Activated CD8-positive, alpha-beta memory T cell treated with anti-CD3 and anti-CD28 coated beads, Interleukin-2, amount 50 U/mL, for 48 hours (primary cell): Measurements from ENCODE around the gene FSCN2.

Source experiments
- DNase-seq: peaks from one replicate; pipeline ENCODE4 v3.0.0-alpha.2; 2020

The FSCN2 gene

DNA sequence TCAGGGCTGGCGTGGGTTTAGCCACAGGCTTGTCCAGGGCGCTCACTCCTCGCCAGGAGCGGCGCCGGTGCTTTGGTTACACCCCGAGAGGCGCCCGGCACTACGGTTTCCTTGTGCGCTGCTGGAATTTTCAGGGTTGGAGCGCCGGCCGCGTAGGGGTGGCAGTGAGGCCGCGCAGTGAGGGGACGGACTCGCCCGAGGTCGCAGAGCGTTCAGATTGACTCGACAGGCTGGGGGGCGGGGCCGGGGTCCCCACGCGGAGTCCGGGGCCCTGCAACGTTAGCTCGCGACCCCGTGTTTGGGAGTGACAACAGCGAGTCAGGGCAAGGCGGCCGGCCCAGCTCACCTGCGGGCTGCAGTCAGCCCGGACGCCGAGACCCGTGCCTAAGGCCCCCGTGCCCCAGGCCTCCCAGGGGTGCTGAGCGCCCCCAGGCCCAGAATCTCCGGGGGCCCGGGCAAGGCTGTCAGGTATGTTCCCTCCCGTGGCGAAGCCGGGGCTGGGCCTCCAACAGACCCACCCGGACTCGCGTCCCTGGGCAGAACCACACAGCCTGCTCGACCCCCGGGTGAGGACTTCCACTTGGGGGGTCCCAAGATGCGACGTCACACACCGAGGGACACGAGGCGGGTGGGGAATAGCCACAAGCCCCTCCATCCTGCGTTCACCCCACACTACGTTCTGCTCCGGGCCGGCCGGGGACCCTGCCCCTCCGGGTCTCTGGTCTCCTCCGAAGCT, 14.3 kb upstream of the FSCN2 start:
- peak; percentile 81 for DNase-seq

DNA sequence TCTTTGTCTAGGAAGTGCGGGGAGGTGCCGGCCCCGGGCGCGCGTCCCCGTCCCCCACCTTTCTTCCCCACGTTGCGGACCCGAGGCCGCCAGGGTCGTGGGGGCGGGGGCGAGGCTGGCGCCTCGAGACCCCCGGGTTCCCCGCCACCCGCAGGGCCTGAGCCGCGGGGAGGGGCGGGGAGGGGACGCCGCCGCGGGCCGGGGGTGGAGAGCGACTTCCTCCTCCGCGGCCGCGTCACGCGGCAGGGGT, 13.8 kb upstream of the FSCN2 start:
- DNase-seq = no peak

DNA sequence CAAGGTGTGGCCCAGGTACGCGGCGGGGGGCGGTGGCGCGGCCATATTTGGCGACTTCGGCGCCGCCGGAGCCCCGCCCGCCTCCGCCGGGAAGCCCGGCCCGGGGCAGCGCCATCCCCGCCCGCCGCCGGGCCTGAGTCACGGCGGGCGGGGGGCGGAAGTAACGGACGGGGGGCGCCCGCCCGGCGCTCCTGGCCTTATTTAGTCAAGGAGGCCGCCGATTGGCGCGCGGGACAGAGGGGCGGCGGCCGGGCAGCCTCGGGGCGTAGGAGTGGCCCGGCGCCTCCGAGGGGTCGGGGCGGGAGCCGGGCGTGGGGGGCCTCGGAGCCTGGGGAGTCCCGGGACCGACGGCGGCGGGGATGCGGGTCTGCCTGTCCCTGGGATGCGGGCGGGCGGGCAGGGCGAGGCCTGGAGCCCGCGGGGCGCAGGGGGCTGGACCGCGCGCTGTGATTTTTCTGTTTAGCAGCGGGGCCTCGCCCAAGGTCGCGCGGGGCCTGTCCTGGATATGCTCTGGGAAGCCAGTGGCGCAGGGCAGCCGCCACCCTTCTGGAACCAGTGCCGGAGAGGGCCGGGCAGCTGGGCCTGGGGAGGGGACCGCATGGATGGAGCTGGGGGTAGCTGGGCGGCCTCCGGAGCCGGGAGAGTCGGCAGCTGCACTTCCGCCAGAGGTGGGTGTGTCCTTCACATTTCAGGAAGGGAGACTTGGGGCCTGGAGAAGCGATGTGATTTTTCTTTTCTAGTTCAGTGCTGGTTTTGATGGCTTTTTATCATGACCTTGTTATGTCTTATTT, 13.2 kb upstream of the FSCN2 start:
- DNase-seq = peak; percentile 85

DNA sequence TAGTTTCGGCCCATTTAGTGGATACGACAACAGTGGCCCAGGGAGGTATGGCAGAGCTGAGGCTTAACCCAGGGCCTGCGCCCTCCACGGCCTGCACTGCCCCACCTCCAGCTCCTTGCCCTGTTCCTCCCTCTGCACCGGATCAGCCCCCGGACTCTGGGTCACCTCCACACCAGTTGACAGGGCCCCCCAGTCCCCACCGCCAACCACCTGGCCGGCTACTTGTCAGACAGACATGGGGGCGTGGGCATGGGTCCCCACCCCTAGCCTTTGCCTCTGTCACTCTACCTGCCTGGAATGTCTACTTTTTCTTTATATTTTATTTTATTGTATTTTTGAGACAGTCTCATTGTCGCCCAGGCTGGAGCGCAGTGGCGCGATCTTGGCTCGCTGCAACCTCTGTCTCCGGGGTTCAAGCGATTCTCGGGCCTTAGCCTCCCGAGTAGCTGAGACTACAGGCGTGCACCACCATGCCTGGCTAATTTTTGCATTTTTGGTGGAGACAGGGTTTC, 12.6 kb upstream of the FSCN2 start:
- DNase-seq = no peak

DNA sequence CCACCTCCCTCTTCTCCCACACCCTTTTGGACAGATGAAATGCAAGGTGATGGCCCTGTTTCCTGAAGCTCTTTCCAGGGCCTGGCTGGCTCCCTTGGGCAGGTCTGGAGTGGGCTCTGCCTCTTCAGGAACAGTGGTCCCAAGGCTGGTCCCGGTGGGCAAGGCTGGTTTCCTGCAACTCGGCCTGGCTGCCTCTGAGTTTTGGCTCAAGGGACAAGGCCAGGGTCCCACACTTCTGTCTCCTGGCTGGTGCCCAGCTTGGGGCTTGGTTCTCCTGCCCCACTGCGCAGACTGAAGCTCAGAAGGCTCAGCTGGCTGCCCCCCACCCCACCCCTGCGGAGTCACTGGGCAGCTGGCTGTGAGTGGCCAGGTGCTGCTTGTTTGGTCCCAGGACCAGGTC, 11.7 kb upstream of the FSCN2 start:
- peak; percentile 55 for DNase-seq

DNA sequence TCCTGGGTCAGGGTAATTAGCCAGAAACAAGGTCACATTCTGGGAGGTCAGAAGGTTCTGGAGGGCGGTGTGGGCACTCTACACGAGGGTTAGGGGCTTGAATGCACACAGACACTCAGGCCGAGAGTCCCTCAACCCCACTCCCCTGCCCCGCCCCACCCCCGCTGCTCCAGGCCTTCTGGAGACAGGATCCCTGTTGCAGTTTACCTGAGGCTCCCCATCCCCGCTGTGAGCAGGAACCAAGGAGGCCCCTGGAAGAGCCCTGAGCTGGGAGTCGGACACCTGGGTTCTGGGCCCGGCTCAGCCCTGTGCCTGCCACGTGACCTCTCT, 11.2 kb upstream of the FSCN2 start:
- DNase-seq = no peak

DNA sequence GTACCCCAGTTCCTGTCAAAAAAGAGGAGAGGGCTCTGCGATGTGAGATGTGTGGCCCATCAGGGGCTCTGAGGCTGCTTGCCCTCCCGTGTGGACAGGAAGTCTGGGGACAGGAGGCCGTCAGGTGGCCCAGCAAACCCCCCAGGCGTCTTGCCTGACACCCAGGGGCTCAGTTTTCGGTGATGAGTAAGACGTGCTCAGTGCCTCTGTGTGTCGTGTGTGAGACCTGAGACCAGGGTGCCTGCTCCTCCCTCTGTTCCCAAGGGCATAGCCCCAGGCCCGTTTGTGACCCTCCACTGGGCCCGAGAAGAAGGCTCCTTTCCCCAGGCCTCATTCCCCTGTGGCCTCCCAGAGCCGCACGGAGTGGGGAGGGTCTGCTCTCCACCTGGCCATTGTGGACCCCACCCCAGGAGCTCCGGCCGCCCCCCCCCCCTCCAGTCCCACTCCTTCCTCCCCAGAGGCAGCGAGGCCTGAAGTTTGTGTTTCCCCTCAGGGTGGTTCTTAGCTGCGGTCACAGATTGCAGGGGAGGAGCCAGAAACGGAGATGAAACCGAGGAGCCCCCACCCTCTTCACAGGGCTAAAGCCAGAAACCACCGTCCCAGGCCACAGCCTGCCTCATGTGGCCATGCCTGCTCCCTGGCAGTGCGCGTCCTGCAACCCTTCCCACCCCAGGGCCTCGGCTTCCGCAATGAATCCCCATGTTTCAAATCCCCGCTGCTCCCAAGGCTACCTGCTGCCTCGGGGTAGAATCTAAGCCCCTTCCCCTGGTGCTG, 10.7 kb upstream of the FSCN2 start:
- DNase-seq = peak; percentile 56

GRCh38 chr17:81518113-81518784, 9.9 kb upstream of the FSCN2 start:
- DNase-seq = peak; percentile 53

GRCh38 chr17:81518785-81519283, 9.3 kb upstream of the FSCN2 start:
- DNase-seq = peak; percentile 71

- DNase-seq = peak; percentile 83
Observed at GRCh38 chr17:81519284-81520020, 8.7 kb upstream of the FSCN2 start.

DNA sequence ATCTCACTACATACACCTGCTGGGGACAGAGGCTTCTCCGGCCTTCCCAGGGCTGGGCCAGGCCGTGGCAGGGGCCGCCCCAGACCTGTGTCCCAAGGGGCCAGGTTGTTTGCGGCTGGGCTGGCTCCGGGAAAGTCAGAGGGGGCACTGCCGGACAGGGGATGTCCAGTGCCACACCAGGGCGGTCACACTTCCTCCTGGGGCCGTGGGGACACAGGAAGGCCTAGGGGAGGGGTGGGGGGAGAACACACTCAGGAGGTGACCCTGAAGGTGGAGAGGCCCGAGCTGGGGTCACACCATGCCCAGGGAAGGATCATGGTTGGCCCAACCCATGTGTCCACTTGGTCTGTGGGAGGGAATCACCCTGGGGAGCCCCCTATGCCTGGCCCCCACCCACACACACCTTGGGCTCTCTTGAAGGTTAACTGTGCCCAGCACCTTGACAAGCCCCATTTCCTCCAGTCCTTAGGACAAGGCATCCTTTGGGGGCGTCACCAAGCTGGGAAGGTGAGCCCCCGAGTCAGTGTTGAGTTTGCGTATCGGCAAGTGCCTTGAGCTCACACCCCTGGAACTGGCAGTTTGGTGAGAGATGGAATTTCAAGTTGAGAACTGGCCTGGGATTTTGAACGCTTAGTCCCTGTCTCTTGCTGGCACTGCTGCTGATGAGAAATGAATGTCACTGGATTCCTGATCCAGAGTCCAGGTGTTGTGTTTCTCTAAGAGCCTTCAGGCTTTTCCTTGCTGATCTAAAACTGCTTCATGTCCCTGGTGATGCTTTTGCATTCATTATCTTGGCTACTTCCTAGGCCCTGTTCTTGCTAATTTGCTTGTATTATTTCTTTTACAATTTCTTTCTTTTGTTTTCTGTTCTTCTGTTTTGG, 7.9 kb upstream of the FSCN2 start:
- DNase-seq = no peak

DNA sequence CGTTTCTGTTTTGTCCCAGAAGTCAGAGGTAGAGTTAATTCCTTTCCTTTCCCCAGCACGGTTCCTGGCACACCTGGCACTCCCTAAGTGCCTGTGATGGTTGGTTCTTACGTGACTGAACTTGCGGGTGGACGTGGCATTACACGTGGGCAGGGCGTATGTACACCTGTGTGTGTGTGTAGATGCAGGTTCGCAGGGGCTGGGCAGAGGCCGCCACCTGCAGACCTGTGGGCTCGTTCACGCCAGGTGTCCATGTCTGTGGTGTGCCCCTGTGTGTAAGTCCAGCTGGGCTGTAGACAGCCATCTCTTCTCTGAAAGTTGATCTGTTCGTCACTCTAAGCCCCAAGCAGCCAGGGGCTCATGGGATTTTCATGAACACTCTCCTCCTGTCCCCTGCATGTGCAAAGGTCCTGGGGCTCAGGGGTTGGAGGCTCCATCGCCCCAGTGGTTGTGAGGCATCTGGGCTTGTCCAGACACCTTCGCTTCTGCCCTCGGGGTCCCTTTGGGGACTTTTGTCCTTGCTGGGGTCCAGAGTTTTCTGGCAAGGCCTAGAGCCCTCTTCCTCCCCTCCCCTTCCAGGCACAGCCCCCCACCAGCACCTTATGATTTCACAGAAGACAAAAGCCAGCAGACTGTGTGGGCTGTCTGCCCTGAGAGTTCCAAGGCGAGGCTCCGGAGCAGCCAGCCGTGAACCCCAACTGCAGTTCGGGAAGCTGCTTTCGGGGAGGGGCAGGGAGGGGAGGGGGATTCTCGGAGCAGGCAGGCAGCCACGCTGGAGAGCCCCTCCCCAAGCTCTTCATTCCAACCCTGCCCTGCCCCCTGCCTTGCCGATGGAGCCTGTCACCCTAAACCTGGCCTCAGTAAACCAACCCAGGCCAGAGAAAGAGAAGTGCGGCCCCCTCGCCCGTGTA, 5.4 kb upstream of the FSCN2 start:
- DNase-seq = no peak

GRCh38 chr17:81523402-81524038, 4.7 kb upstream of the FSCN2 start:
- no peak for DNase-seq

- DNase-seq = no peak
Observed at GRCh38 chr17:81524039-81524864, 3.9 kb upstream of the FSCN2 start.

DNA sequence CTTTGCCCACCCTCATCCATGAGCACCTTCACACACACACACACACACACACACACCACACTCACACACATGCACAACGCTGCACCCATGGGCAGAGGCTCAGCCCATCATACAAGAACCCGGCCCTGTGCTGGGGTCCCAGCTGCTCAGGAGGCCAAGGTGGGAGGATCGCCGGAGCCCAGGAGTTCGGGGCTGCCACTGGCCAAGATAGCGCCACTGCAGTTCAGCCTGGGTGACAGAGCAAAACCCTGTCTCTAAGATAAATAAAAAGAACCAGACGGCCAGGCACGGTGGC, 3.4 kb upstream of the FSCN2 start:
- no peak for DNase-seq

DNA sequence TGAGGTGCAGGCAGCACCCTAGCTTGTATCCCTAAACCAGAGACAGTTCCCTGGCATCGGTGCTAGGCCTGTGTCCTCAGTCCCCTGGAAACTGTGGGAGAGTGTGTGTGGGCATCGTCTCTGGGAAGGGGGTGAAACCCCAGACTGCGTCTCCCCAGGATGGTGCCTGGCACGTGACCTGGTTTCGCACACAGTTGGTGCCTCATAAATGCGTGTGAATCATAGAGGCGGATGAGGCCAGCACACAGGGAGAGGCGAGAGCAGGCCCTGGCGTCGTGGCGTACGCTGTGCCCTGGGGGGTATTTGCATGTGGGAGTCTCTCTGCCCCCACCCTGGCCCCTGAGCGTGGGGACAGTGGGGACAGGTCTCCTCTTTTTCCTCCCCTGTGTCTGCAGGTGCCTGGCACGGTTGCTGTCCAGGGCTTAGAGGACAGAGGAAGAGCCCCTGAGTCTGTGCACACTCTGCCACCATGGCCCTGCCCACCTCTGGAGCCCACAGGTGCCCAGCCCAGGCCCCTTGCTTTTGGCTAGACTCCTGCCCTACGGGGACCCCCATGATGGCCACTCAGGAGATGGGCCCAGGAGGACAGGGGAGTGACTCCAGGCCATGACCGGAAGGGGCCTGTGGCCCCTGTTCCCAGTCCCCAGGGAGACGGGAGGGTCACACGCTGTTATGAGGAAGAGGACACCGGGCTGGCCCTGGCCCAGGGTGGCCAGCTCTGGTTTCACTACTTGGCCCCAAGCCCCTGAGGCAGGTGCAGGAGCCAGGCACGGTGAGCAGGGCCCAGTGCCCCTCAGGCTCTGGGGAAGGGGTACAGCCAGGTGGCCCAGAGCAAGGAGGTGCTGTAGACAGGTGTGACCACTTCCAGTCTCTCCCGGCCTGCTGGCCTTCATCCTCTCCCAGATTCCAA, 1.3 kb upstream of the FSCN2 start:
- DNase-seq = no peak

- DNase-seq = no peak
Observed at GRCh38 chr17:81528384-81528650, 140 bp downstream of the FSCN2 start.
